ENCODE data around the gene LETM1. TPM values are rescaled to one million over a fixed set of nuclear protein-coding genes. Genes with fewer than 3 reads are reported as not detected.

LETM1 gene
- total and polyA plus RNA-seq, 2 of the 13 experiments (the other 11 are each of a cell fraction or from before 2014, with no cell fraction given): 9.7 to 41.6 TPM

DNA sequence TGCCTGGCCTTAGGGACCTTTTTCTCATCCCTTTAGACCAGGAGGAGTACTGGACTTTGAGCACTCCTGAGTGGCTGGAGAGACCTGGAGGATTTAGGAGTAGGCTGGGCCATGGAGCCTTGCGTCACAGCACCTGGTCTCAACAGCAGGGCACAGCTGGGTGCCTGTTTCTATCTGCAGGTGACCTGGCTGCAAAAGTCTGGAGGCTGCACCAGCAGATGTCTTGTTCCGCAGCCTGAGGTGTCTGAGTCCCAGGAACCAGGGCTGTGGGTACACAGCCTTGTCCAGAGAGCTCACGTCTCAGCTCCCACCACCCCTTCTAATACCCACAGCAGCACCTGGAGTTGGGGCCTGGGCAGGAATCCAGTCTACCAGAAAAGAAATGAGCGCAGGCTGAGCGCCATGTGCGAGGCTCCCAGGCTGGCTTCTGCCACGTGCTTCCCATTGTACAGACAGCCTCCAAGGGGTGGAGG, 10.3 kb upstream of the LETM1 start:
- no peak overlapping the region for H3K9ac ChIP-seq (ENCODE audit: insufficient read depth, low read depth, low read length)
- in situ Hi-C loops (cut with HindIII; ENCODE audit: extremely low pct_ligation_motif_present, low pct_unique_long_range_greater_than_20kb): no loop called here

More for the DNA sequence above, 10.3 kb upstream of the LETM1 start:
- Histone ChIP-seq H3K4me1 (ENCODE audit: insufficient read depth, low read length) (peaks cover 86% of the 10 kb centered on the region), H3K4me3 (replicated peaks in 1 of 3; ENCODE audit: insufficient read depth in 1 of 3, low read depth in 2 of 3, low read length in 3 of 3) (peak overlapping the region in 1 of 3 experiments; percentile 4; a peak in 1 of 6 replicates), H3K4me2 (ENCODE audit: low read depth, low read length) (peak overlapping the region; percentile 18), H3K27ac (ENCODE audit: extremely low read length, insufficient read depth, low read length) (peak overlapping the region; percentile 20), H3K27me3 (ENCODE audit: control insufficient read depth in 1 of 2, insufficient read depth in 2 of 2, low read length in 2 of 2) (no peaks in the 10 kb centered on the region), H3K9me3 (ENCODE audit: low read length) (no peaks in the 10 kb centered on the region), H4K20me1 (ENCODE audit: insufficient read depth, low read length) (no peaks in the 10 kb centered on the region), H2AFZ (ENCODE audit: low read length) (no peak overlapping the region), H3K36me3 (replicated peaks in 1 of 2; ENCODE audit: control insufficient read depth in 1 of 2, insufficient read depth in 2 of 2, low read length in 2 of 2) (no peaks in the 10 kb centered on the region), H3K79me2 (ENCODE audit: insufficient read depth, low read length) (no peaks in the 10 kb centered on the region)
- 43% methylated on average over 4 of the region's 7 CpGs for WGBS (ENCODE audit: low lambda C conversion rate)
- intact Hi-C loops (cut with micrococcal nuclease; ENCODE audit: unreplicated experiment): no loop called here
- no TSS peak for BruUV-seq (replicated peaks)
- no peak for ATAC-seq
- POLR2A ChIA-PET: interaction anchor here (1.2 to 3.1 kb wide), 2 partner anchors 10 to 12 kb away, joined by 3 to 16 read pairs; partner anchors contain the start of gene LETM1
- CTCF ChIA-PET (ENCODE audit: low intra/inter-chr PET ratio, low total read pairs): no interaction called here
- TF ChIP-seq, protein P1, sequence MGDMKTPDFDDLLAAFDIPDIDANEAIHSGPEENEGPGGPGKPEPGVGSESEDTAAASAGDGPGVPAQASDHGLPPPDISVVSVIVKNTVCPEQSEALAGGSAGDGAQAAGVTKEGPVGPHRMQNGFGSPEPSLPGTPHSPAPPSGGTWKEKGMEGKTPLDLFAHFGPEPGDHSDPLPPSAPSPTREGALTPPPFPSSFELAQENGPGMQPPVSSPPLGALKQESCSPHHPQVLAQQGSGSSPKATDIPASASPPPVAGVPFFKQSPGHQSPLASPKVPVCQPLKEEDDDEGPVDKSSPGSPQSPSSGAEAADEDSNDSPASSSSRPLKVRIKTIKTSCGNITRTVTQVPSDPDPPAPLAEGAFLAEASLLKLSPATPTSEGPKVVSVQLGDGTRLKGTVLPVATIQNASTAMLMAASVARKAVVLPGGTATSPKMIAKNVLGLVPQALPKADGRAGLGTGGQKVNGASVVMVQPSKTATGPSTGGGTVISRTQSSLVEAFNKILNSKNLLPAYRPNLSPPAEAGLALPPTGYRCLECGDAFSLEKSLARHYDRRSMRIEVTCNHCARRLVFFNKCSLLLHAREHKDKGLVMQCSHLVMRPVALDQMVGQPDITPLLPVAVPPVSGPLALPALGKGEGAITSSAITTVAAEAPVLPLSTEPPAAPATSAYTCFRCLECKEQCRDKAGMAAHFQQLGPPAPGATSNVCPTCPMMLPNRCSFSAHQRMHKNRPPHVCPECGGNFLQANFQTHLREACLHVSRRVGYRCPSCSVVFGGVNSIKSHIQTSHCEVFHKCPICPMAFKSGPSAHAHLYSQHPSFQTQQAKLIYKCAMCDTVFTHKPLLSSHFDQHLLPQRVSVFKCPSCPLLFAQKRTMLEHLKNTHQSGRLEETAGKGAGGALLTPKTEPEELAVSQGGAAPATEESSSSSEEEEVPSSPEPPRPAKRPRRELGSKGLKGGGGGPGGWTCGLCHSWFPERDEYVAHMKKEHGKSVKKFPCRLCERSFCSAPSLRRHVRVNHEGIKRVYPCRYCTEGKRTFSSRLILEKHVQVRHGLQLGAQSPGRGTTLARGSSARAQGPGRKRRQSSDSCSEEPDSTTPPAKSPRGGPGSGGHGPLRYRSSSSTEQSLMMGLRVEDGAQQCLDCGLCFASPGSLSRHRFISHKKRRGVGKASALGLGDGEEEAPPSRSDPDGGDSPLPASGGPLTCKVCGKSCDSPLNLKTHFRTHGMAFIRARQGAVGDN (CRISPR knock-in tag; IDR thresholded peaks at IDR 0.05): peak; percentile 44
- TF ChIP-seq, protein P2, sequence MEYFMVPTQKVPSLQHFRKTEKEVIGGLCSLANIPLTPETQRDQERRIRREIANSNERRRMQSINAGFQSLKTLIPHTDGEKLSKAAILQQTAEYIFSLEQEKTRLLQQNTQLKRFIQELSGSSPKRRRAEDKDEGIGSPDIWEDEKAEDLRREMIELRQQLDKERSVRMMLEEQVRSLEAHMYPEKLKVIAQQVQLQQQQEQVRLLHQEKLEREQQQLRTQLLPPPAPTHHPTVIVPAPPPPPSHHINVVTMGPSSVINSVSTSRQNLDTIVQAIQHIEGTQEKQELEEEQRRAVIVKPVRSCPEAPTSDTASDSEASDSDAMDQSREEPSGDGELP (IDR thresholded peaks at IDR 0.05; ENCODE audit: borderline replicate concordance, low read depth): peak; percentile 41; the same call in 1 of the 2 replicates
- TF ChIP-seq, protein P3, sequence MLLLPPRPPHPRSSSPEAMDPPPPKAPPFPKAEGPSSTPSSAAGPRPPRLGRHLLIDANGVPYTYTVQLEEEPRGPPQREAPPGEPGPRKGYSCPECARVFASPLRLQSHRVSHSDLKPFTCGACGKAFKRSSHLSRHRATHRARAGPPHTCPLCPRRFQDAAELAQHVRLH (CRISPR knock-in tag; IDR thresholded peaks at IDR 0.05; ENCODE audit: borderline replicate concordance, low read depth): no peak
- peak; percentile 68 for TF ChIP-seq HNF4A (CRISPR knock-in tag; IDR thresholded peaks at IDR 0.05)
- TF ChIP-seq, protein P4, sequence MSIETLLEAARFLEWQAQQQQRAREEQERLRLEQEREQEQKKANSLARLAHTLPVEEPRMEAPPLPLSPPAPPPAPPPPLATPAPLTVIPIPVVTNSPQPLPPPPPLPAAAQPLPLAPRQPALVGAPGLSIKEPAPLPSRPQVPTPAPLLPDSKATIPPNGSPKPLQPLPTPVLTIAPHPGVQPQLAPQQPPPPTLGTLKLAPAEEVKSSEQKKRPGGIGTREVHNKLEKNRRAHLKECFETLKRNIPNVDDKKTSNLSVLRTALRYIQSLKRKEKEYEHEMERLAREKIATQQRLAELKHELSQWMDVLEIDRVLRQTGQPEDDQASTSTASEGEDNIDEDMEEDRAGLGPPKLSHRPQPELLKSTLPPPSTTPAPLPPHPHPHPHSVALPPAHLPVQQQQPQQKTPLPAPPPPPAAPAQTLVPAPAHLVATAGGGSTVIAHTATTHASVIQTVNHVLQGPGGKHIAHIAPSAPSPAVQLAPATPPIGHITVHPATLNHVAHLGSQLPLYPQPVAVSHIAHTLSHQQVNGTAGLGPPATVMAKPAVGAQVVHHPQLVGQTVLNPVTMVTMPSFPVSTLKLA (IDR thresholded peaks at IDR 0.05): peak; percentile 83
- TF ChIP-seq GATAD2A (CRISPR knock-in tag; IDR thresholded peaks at IDR 0.05): 0 out of 2 replicates have a peak, but pooled peaks have one; percentile 16
- TF ChIP-seq ZNF263 (CRISPR knock-in tag; IDR thresholded peaks at IDR 0.05): peak; percentile 79
- TF ChIP-seq XRCC5 (optimal IDR thresholded peaks at IDR 0.05; ENCODE audit: low read length): peak; percentile 64
- no peak for TF ChIP-seq LCORL (IDR thresholded peaks at IDR 0.05)
- TF ChIP-seq LCORL (CRISPR knock-in tag; IDR thresholded peaks at IDR 0.05): peak; percentile 33; the same call in 1 of the 2 replicates
- TF ChIP-seq CEBPG (CRISPR knock-in tag; IDR thresholded peaks at IDR 0.05): peak; percentile 37; the same call in 1 of the 2 replicates
- TF ChIP-seq, protein P5, sequence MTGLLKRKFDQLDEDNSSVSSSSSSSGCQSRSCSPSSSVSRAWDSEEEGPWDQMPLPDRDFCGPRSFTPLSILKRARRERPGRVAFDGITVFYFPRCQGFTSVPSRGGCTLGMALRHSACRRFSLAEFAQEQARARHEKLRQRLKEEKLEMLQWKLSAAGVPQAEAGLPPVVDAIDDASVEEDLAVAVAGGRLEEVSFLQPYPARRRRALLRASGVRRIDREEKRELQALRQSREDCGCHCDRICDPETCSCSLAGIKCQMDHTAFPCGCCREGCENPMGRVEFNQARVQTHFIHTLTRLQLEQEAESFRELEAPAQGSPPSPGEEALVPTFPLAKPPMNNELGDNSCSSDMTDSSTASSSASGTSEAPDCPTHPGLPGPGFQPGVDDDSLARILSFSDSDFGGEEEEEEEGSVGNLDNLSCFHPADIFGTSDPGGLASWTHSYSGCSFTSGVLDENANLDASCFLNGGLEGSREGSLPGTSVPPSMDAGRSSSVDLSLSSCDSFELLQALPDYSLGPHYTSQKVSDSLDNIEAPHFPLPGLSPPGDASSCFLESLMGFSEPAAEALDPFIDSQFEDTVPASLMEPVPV (CRISPR knock-in tag; IDR thresholded peaks at IDR 0.05): no peak
- TF ChIP-seq RXRA (CRISPR knock-in tag; IDR thresholded peaks at IDR 0.05): peak; percentile 32; the same call in 1 of the 2 replicates
- peak; percentile 30; the same call in 1 of the 2 replicates for TF ChIP-seq CEBPB (IDR thresholded peaks at IDR 0.05; ENCODE audit: borderline replicate concordance, low read depth, low read length)
- no peak for TF ChIP-seq KDM5A (IDR thresholded peaks at IDR 0.05; ENCODE audit: borderline replicate concordance, low read length)
- TF ChIP-seq ZEB1 (IDR thresholded peaks at IDR 0.05; ENCODE audit: insufficient replicate concordance, low read depth): peak; percentile 30
- DNase-seq (ENCODE audit: low spot score): no peak
- FAIRE-seq: no peak
